ENCODE data around the gene TYSND1. TPM values are rescaled to one million over a fixed set of nuclear protein-coding genes. Genes with fewer than 3 reads are reported as not detected.

TYSND1 gene
- total and polyA plus RNA-seq, 4 experiments from 2014 or later, result 16.4 to 31.4 (median 25.6) TPM

GRCh38 chr10:70145166-70145665, 1.3 kb downstream of the TYSND1 start:
- intact Hi-C loops (cut with micrococcal nuclease), result loop anchor here (1.0 kb wide), 1 partner anchor 29 kb away; no protein-coding TSS in a partner anchor
- Histone ChIP-seq H3K27ac (ENCODE audit: low read depth, low read length) (peak overlapping the region; percentile 78), H3K36me3 (ENCODE audit: insufficient read depth, low read length) (peaks cover 7% of the 10 kb centered on the region), H3K4me1 (ENCODE audit: insufficient read depth, low read length) (peaks cover 33% of the 10 kb centered on the region), H3K4me3 (ENCODE audit: low read length in 2 of 2) (peak overlapping the region; percentile 6 to 87), H3K9me3 (ENCODE audit: control insufficient read depth in 1 of 2, low read length in 2 of 2) (no peaks in the 10 kb centered on the region), H3K27me3 (ENCODE audit: insufficient read depth, low read length) (no peaks in the 10 kb centered on the region)
- ChIA-PET CTCF (ENCODE audit: partially characterized antibody) (interaction anchor here (0.6 to 7.9 kb wide), 19 partner anchors 11 to 1017 kb away, joined by 3 to 153 read pairs (median 13); partner anchors contain the start of genes PPA1 and SAR1A), POLR2A (ENCODE audit: partially characterized antibody) (interaction anchor here (1.4 to 5.3 kb wide), 12 partner anchors 9 to 259 kb away, joined by 3 to 119 read pairs (median 14); partner anchors contain the start of genes EIF4EBP2, PPA1 and SAR1A)
- Mint-ChIP-seq H3K4me1 (peaks cover 11 to 44% (median 30%) of the 10 kb centered on the region in 4 donors), H3K4me3 (peak overlapping the region; percentile 75 to 91 (median 86)), H3K27me3 (no peaks in the 10 kb centered on the region), H3K27ac (peak overlapping the region in 6 of 7 donors; percentile 59 to 92 (median 82)), H3K9me3 (no peaks in the 10 kb centered on the region), H3K36me3 (peaks cover 9 to 24% of the 10 kb centered on the region in 2 donors)
- DNase-seq, result peak in 1 of 5 donors; percentile 7

GRCh38 chr10:70144372-70145110, 2.0 kb downstream of the TYSND1 start:
- intact Hi-C loops (cut with micrococcal nuclease), result loop anchor here (1.0 kb wide), 1 partner anchor 28 kb away; no protein-coding TSS in a partner anchor
- peaks cover 11 to 47% (median 30%) of the 10 kb centered on the region in 4 donors for H3K4me1 Mint-ChIP-seq
- POLR2A ChIA-PET (ENCODE audit: partially characterized antibody), result interaction anchor here (2.2 to 5.3 kb wide), 7 partner anchors 8 to 88 kb away, joined by 10 to 119 read pairs (median 23); partner anchors contain the start of genes PPA1 and SAR1A

GRCh38 chr10:70142555-70142954, 3.9 kb downstream of the TYSND1 start:
- Mint-ChIP-seq H3K27me3 (no peaks in the 10 kb centered on the region), H3K9me3 (no peaks in the 10 kb centered on the region), H3K4me3 (no peak overlapping the region), H3K4me1 (peaks cover 11 to 47% (median 29%) of the 10 kb centered on the region in 4 donors), H3K36me3 (peaks cover 7 to 23% of the 10 kb centered on the region in 2 donors), H3K27ac (peak overlapping the region in 2 of 7 donors; percentile 25 to 58)
- H3K27me3 ChIP-seq (ENCODE audit: insufficient read depth, low read length), result no peaks in the 10 kb centered on the region
- ChIA-PET POLR2A (ENCODE audit: partially characterized antibody) (no interaction called here), CTCF (ENCODE audit: partially characterized antibody) (interaction anchor here (5.9 kb wide), 1 partner anchor 25 kb away, joined by 153 read pairs; no protein-coding TSS in a partner anchor)
- H3K9me3 ChIP-seq (ENCODE audit: control insufficient read depth in 1 of 2, low read length in 2 of 2), result no peaks in the 10 kb centered on the region
- peaks cover 33% of the 10 kb centered on the region for H3K4me1 ChIP-seq (ENCODE audit: insufficient read depth, low read length)
- H3K36me3 ChIP-seq (ENCODE audit: insufficient read depth, low read length), result peaks cover 7% of the 10 kb centered on the region
- intact Hi-C loops (cut with micrococcal nuclease), result no loop called here
- DNase-seq, result no peak
- H3K27ac ChIP-seq (ENCODE audit: low read depth, low read length), result no peak overlapping the region
- no peak overlapping the region for H3K4me3 ChIP-seq (ENCODE audit: low read length in 2 of 2)

More at GRCh38 chr10:70144372-70145110, 2.0 kb downstream of the TYSND1 start:
- peak overlapping the region; percentile 78 for H3K27ac ChIP-seq (ENCODE audit: low read depth, low read length)
- Mint-ChIP-seq H3K27ac (peak overlapping the region; percentile 29 to 92 (median 59)), H3K9me3 (no peaks in the 10 kb centered on the region), H3K4me3 (peak overlapping the region; percentile 75 to 91 (median 86)), H3K27me3 (no peaks in the 10 kb centered on the region), H3K36me3 (peaks cover 7 to 22% of the 10 kb centered on the region in 2 donors)
- H3K36me3 ChIP-seq (ENCODE audit: insufficient read depth, low read length), result no peaks in the 10 kb centered on the region
- H3K9me3 ChIP-seq (ENCODE audit: control insufficient read depth in 1 of 2, low read length in 2 of 2), result no peaks in the 10 kb centered on the region
- H3K27me3 ChIP-seq (ENCODE audit: insufficient read depth, low read length), result no peaks in the 10 kb centered on the region
- H3K4me1 ChIP-seq (ENCODE audit: insufficient read depth, low read length), result peaks cover 33% of the 10 kb centered on the region
- peak overlapping the region; percentile 6 to 87 for H3K4me3 ChIP-seq (ENCODE audit: low read length in 2 of 2)
- no peak for DNase-seq
- CTCF ChIA-PET (ENCODE audit: partially characterized antibody), result interaction anchor here (0.6 to 7.9 kb wide), 12 partner anchors 17 to 1017 kb away, joined by 3 to 153 read pairs (median 8); partner anchors contain the start of gene SAR1A

DNA sequence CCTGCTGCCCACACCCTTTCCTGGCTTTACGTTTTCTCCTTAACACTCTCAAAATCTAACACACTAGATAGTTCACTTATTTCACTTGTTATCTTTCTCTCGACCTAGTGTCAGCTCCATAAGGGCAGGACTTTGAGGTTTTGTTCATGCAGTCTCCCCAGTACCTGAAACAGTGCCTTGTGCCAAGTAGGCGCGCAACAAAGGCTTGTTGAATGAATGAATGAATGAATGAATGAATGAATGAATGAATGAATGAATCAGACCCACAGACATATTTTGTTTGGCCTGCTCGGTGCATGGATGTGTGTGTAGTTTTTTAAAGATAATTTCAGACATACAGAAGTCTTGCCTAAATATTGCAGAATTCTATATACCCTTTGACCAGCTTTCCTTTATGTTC, 6.2 kb downstream of the TYSND1 start:
- ChIA-PET POLR2A (ENCODE audit: partially characterized antibody) (no interaction called here), CTCF (ENCODE audit: partially characterized antibody) (interaction anchor here (1.3 to 3.4 kb wide), 2 partner anchors 21 to 24 kb away, joined by 4 to 16 read pairs; no protein-coding TSS in a partner anchor)
- H3K27me3 ChIP-seq (ENCODE audit: insufficient read depth, low read length), result no peaks in the 10 kb centered on the region
- no peaks in the 10 kb centered on the region for H3K9me3 ChIP-seq (ENCODE audit: control insufficient read depth in 1 of 2, low read length in 2 of 2)
- DNase-seq, result no peak
- Mint-ChIP-seq H3K36me3 (peaks cover 7 to 15% of the 10 kb centered on the region in 2 donors), H3K27me3 (no peaks in the 10 kb centered on the region), H3K9me3 (no peaks in the 10 kb centered on the region), H3K4me1 (peaks cover 15 to 41% (median 28%) of the 10 kb centered on the region in 4 donors), H3K27ac (no peak overlapping the region), H3K4me3 (no peak overlapping the region)
- no peak overlapping the region for H3K27ac ChIP-seq (ENCODE audit: low read depth, low read length)
- no peak overlapping the region for H3K4me3 ChIP-seq (ENCODE audit: low read length in 2 of 2)
- H3K36me3 ChIP-seq (ENCODE audit: insufficient read depth, low read length), result peaks cover 7% of the 10 kb centered on the region
- H3K4me1 ChIP-seq (ENCODE audit: insufficient read depth, low read length), result peaks cover 24% of the 10 kb centered on the region
- intact Hi-C loops (cut with micrococcal nuclease), result no loop called here

GRCh38 chr10:70139997-70140250, 6.6 kb downstream of the TYSND1 start:
- peaks cover 7% of the 10 kb centered on the region for H3K36me3 ChIP-seq (ENCODE audit: insufficient read depth, low read length)
- ChIA-PET POLR2A (ENCODE audit: partially characterized antibody) (no interaction called here), CTCF (ENCODE audit: partially characterized antibody) (interaction anchor here (1.3 to 3.4 kb wide), 2 partner anchors 21 to 24 kb away, joined by 4 to 16 read pairs; no protein-coding TSS in a partner anchor)
- Mint-ChIP-seq H3K27me3 (no peaks in the 10 kb centered on the region), H3K9me3 (no peaks in the 10 kb centered on the region), H3K36me3 (peaks cover 7 to 15% of the 10 kb centered on the region in 2 donors), H3K27ac (peak overlapping the region in 1 of 7 donors; percentile 55), H3K4me3 (no peak overlapping the region), H3K4me1 (peaks cover 15 to 38% (median 27%) of the 10 kb centered on the region in 4 donors)
- H3K4me1 ChIP-seq (ENCODE audit: insufficient read depth, low read length), result peaks cover 20% of the 10 kb centered on the region
- DNase-seq, result no peak
- no peaks in the 10 kb centered on the region for H3K9me3 ChIP-seq (ENCODE audit: control insufficient read depth in 1 of 2, low read length in 2 of 2)
- intact Hi-C loops (cut with micrococcal nuclease), result no loop called here
- H3K4me3 ChIP-seq (ENCODE audit: low read length in 2 of 2), result no peak overlapping the region
- H3K27ac ChIP-seq (ENCODE audit: low read depth, low read length), result no peak overlapping the region
- H3K27me3 ChIP-seq (ENCODE audit: insufficient read depth, low read length), result no peaks in the 10 kb centered on the region

DNA sequence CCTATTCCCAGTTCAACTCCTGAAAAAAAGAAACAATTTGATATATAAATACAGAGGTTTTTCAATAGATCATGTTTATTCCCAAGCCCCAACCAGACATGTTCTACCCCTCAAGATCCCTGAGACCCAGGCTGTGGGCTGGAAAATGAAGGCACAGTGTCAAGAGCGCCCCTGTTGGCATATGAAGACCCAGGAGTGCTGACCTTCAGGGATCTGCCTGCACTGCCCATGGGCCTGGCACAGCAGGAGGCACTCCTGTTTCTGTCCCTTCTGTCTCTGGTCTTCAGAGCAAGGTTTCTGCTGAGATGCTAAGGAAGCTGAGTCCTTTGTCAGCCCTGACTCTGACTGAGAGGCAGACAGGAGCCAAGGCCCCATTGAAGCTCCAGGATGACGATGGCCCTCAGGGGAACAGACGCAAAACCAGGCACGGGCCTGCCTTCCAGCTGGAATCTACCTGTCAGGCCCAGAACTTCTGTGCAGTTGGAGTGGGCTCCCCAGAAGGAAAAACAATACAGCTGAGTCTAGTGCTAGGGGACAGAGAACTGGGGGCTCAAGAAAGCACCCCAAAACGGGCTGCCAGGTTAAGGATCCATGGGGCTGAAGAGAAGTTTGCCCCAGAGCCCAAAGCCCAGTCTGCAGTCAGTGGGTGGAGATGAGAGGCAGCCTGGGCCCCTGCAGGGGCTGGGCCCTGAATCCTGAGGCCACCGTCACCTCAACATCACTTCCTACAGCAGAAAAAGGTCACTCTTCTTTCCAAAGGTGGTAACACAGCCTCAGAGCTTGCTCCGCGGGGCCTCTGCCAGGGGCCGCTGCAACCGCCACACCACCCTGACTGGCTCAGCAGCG, 7.1 kb downstream of the TYSND1 start:
- peak overlapping the region in 1 of 7 donors; percentile 35 for H3K27ac Mint-ChIP-seq
- no peaks in the 10 kb centered on the region for H3K27me3 Mint-ChIP-seq
- H3K9me3 Mint-ChIP-seq, result no peaks in the 10 kb centered on the region
- no peak for DNase-seq
- H3K4me1 ChIP-seq (ENCODE audit: insufficient read depth, low read length), result peaks cover 15% of the 10 kb centered on the region
- peaks cover 7 to 15% of the 10 kb centered on the region in 2 donors for H3K36me3 Mint-ChIP-seq
- CTCF ChIA-PET (ENCODE audit: partially characterized antibody), result interaction anchor here (0.9 to 3.4 kb wide), 3 partner anchors 20 to 54 kb away, joined by 3 to 16 read pairs (median 4); no protein-coding TSS in a partner anchor
- no peaks in the 10 kb centered on the region for H3K27me3 ChIP-seq (ENCODE audit: insufficient read depth, low read length)
- H3K36me3 ChIP-seq (ENCODE audit: insufficient read depth, low read length), result peaks cover 7% of the 10 kb centered on the region
- POLR2A ChIA-PET (ENCODE audit: partially characterized antibody), result no interaction called here
- no peak overlapping the region for H3K4me3 ChIP-seq (ENCODE audit: low read length in 2 of 2)
- H3K9me3 ChIP-seq (ENCODE audit: control insufficient read depth in 1 of 2, low read length in 2 of 2), result no peaks in the 10 kb centered on the region
- intact Hi-C loops (cut with micrococcal nuclease), result no loop called here
- H3K27ac ChIP-seq (ENCODE audit: low read depth, low read length), result no peak overlapping the region
- peaks cover 12 to 32% (median 23%) of the 10 kb centered on the region in 4 donors for H3K4me1 Mint-ChIP-seq
- no peak overlapping the region for H3K4me3 Mint-ChIP-seq
